Breast epithelium (tissue), 4 donors: ENCODE data around the gene CALHM1. TPM values are rescaled to one million over a fixed set of nuclear protein-coding genes. Genes with fewer than 3 reads are reported as not detected.

ENCODE experiments used
- DNase-seq, 2 donors: peaks; one replicate each; pipeline ENCODE4 v3.0.0-alpha.2; 2019; ENCODE audit warnings: low spot score in 2 of 2
- H3K27ac ChIP-seq, 2 donors: fragments of 200-600 bp; sonication (generic) in 1 of 2; one replicate each; pipeline ENCODE4 v1.5.1; 2016 to 2019; ENCODE audit warnings: mild to moderate bottlenecking in 1 of 2
- H3K27me3 ChIP-seq, 2 donors: fragments of 200-600 bp; sonication (generic) in 1 of 2; one replicate each; pipeline versions ENCODE4 v1.5.1 to v1.6.0; 2017 to 2019; ENCODE audit warnings: control low read depth in 1 of 2, mild to moderate bottlenecking in 1 of 2
- H3K36me3 ChIP-seq: fragments of 200-600 bp; one replicate; pipeline ENCODE4 v1.5.1; 2019
- H3K4me1 ChIP-seq, 2 donors: fragments of 200-600 bp; sonication (generic); one replicate each; pipeline ENCODE4 v1.5.1; 2016 to 2019; ENCODE audit warnings: control low read depth in 1 of 2
- H3K4me3 ChIP-seq, 3 donors: fragments of 200-600 bp; sonication (generic); 1 replicate in 2 of 3; 2 replicates in 1 of 3; pipeline ENCODE4 v1.5.1; 2016 to 2019; ENCODE audit warnings: mild to moderate bottlenecking in 3 of 3, moderate library complexity in 2 of 3
- H3K9me3 ChIP-seq, 2 donors: fragments of 200-600 bp; sonication (generic) in 1 of 2; one replicate each; pipeline ENCODE4 v1.5.1; 2016 to 2019; ENCODE audit warnings: control low read depth in 1 of 2
- POLR2A ChIP-seq: fragments of 450-650 bp; IDR thresholded peaks from one replicate; pipeline ENCODE4 v1.6.1; 2016; ENCODE audit warnings: antibody characterized with exemption, mild to moderate bottlenecking, moderate library complexity
- POLR2AphosphoS5 ChIP-seq, 3 donors: sonication (generic); formaldehyde crosslinking; IDR thresholded peaks; one replicate each; pipeline ENCODE4 v1.6.1; 2017; ENCODE audit warnings: antibody characterized with exemption in 3 of 3
- intact Hi-C: fragments of 100-400 bp; cut with DNase I; formaldehyde crosslinking; loops from one replicate; pipeline ENCODE4 v1.15.1; 2023; ENCODE audit warnings: low total_unique reads
- total RNA-seq, 3 donors: library from RNA; depleted of rRNA; stranded (reverse); fragments of >200 nt; gene quantifications; one replicate each; pipeline ENCODE4 v1.1.0, GENCODE V29; 2016
- TF ChIP-seq, protein P1 (sequence below), 3 donors: fragments of 450-650 bp; IDR thresholded peaks; one replicate each; pipeline ENCODE4 v1.5.1; 2016 to 2017; ENCODE audit warnings: antibody characterized with exemption in 3 of 3, mild to moderate bottlenecking in 3 of 3, moderate library complexity in 3 of 3

The CALHM1 gene
- total RNA-seq, 3 donors from 2014 or later, result not detected

- Histone ChIP-seq H3K27me3 (no peaks in the 10 kb centered on the region), H3K4me1 (no peaks in the 10 kb centered on the region), H3K4me3 (no peak overlapping the region), H3K9me3 (no peaks in the 10 kb centered on the region), H3K27ac (no peak overlapping the region), H3K36me3 (no peaks in the 10 kb centered on the region)
- intact Hi-C loops, result loop anchor here (2.0 kb wide), 1 partner anchor 65 kb away; no protein-coding TSS in a partner anchor
- TF ChIP-seq POLR2AphosphoS5 (IDR thresholded peaks at IDR 0.05), result no peak
- TF ChIP-seq, protein P1, sequence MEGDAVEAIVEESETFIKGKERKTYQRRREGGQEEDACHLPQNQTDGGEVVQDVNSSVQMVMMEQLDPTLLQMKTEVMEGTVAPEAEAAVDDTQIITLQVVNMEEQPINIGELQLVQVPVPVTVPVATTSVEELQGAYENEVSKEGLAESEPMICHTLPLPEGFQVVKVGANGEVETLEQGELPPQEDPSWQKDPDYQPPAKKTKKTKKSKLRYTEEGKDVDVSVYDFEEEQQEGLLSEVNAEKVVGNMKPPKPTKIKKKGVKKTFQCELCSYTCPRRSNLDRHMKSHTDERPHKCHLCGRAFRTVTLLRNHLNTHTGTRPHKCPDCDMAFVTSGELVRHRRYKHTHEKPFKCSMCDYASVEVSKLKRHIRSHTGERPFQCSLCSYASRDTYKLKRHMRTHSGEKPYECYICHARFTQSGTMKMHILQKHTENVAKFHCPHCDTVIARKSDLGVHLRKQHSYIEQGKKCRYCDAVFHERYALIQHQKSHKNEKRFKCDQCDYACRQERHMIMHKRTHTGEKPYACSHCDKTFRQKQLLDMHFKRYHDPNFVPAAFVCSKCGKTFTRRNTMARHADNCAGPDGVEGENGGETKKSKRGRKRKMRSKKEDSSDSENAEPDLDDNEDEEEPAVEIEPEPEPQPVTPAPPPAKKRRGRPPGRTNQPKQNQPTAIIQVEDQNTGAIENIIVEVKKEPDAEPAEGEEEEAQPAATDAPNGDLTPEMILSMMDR (IDR thresholded peaks at IDR 0.05), result peak; percentile 21 to 57 (median 48)
- TF ChIP-seq POLR2A, result no peak
- DNase-seq, result no peak
Measured at GRCh38 chr10:103481974-103482531, 23.4 kb upstream of the CALHM1 start.

GRCh38 chr10:103480521-103480920 lies 21.8 kb upstream of the CALHM1 start:
- no peaks in the 10 kb centered on the region for H3K27me3 ChIP-seq
- no peak overlapping the region for H3K27ac ChIP-seq
- TF ChIP-seq POLR2A (no peak), POLR2AphosphoS5 (IDR thresholded peaks at IDR 0.05) (no peak)
- TF ChIP-seq, protein P1 (IDR thresholded peaks at IDR 0.05), result no peak
- DNase-seq, result no peak
- H3K4me1 ChIP-seq, result no peaks in the 10 kb centered on the region
- no peaks in the 10 kb centered on the region for H3K9me3 ChIP-seq
- intact Hi-C loops, result no loop called here
- no peak overlapping the region for H3K4me3 ChIP-seq
- no peaks in the 10 kb centered on the region for H3K36me3 ChIP-seq

GRCh38 chr10:103479135-103479534 lies 20.4 kb upstream of the CALHM1 start, which contains the start of gene CALHM3:
Gene CALHM3, minus strand, starts transcription at chr10:103479240. Its CDS starts 208 bp downstream, at chr10:103479032.
- no peaks in the 10 kb centered on the region for H3K27me3 ChIP-seq
- H3K9me3 ChIP-seq, result no peaks in the 10 kb centered on the region
- no peaks in the 10 kb centered on the region for H3K4me1 ChIP-seq
- no peak for DNase-seq
- TF ChIP-seq POLR2AphosphoS5 (IDR thresholded peaks at IDR 0.05), result no peak
- TF ChIP-seq POLR2A, result no peak
- TF ChIP-seq, protein P1 (IDR thresholded peaks at IDR 0.05), result no peak
- no peaks in the 10 kb centered on the region for H3K36me3 ChIP-seq
- H3K27ac ChIP-seq, result no peak within 1 kb of the TSS
- intact Hi-C loops, result no loop called here
- H3K4me3 ChIP-seq, result no peak within 1 kb of the TSS

- Histone ChIP-seq H3K9me3 (no peaks in the 10 kb centered on the region), H3K36me3 (no peaks in the 10 kb centered on the region), H3K27ac (no peak overlapping the region), H3K4me1 (no peaks in the 10 kb centered on the region), H3K4me3 (no peak overlapping the region), H3K27me3 (no peaks in the 10 kb centered on the region)
- intact Hi-C loops, result no loop called here
- DNase-seq, result no peak
- TF ChIP-seq POLR2AphosphoS5 (IDR thresholded peaks at IDR 0.05) (no peak), POLR2A (no peak)
- TF ChIP-seq, protein P1 (IDR thresholded peaks at IDR 0.05), result no peak
Measured at GRCh38 chr10:103478671-103479070, 20.0 kb upstream of the CALHM1 start.

- intact Hi-C loops, result no loop called here
- Histone ChIP-seq H3K27me3 (no peaks in the 10 kb centered on the region), H3K4me1 (no peaks in the 10 kb centered on the region), H3K27ac (no peak overlapping the region), H3K4me3 (no peak overlapping the region), H3K9me3 (no peaks in the 10 kb centered on the region), H3K36me3 (no peaks in the 10 kb centered on the region)
- DNase-seq, result no peak
- TF ChIP-seq, protein P1 (IDR thresholded peaks at IDR 0.05), result no peak
- TF ChIP-seq POLR2A (no peak), POLR2AphosphoS5 (IDR thresholded peaks at IDR 0.05) (no peak)
Measured at GRCh38 chr10:103476046-103476768, 17.5 kb upstream of the CALHM1 start.
